Thoracic aorta (tissue), 2 donors: ENCODE results near the gene AGL. TPM values are rescaled to one million over a fixed set of nuclear protein-coding genes. Genes with fewer than 3 reads are reported as not detected.

ENCODE experiments used
- ATAC-seq: fragments of 150-250 bp; one replicate; pipeline ENCODE4 v1.8.0; 2017; ENCODE audit warnings: low read depth; ENCODE audit not compliant: insufficient number of reproducible peaks, low FRiP score
- DNase-seq: peaks from one replicate; pipeline ENCODE4 v3.0.0-alpha.2; 2020; ENCODE audit warnings: low spot score
- H3K27ac ChIP-seq, 2 donors: fragments of 200-600 bp; sonication (generic); 1 replicate in 1 of 2; 2 replicates in 1 of 2; pipeline ENCODE4 v1.5.1; 2016; ENCODE audit warnings: mild to moderate bottlenecking in 2 of 2, moderate library complexity in 2 of 2
- H3K27me3 ChIP-seq: fragments of 200-600 bp; sonication (generic); replicated peaks from 2 replicates; pipeline ENCODE4 v1.6.0; 2016; ENCODE audit warnings: mild to moderate bottlenecking; ENCODE audit not compliant: insufficient read depth
- H3K36me3 ChIP-seq: fragments of 200-600 bp; sonication (generic); one replicate; pipeline ENCODE4 v1.5.1; 2016
- H3K4me1 ChIP-seq, 2 donors: fragments of 200-600 bp; sonication (generic); 1 replicate in 1 of 2; 2 replicates in 1 of 2; pipeline versions ENCODE4 v1.5.1 to v1.6.0; 2016; ENCODE audit warnings: low read depth in 2 of 2, mild to moderate bottlenecking in 1 of 2; ENCODE audit not compliant: control insufficient read depth in 1 of 2
- H3K4me3 ChIP-seq: fragments of 200-600 bp; sonication (generic); 2 replicates; pipeline ENCODE4 v1.5.1; 2016; ENCODE audit warnings: mild to moderate bottlenecking
- H3K9me3 ChIP-seq: fragments of 200-600 bp; sonication (generic); 2 replicates; pipeline ENCODE4 v1.5.1; 2016
- total RNA-seq, 2 donors: library from RNA; depleted of rRNA; stranded (reverse); fragments of >200 nt; gene quantifications; one replicate each; pipeline versions ENCODE4 v1.1.0 to v1.2.3, GENCODE V29; 2016
- TF ChIP-seq, protein P1 (sequence below): fragments of 200-600 bp; sonication (generic); IDR thresholded peaks from one replicate; pipeline ENCODE4 v1.5.1; 2019; ENCODE audit warnings: antibody characterized with exemption

AGL gene
- total RNA-seq, 2 donors from 2014 or later = 21.3 to 36.2 TPM

DNA sequence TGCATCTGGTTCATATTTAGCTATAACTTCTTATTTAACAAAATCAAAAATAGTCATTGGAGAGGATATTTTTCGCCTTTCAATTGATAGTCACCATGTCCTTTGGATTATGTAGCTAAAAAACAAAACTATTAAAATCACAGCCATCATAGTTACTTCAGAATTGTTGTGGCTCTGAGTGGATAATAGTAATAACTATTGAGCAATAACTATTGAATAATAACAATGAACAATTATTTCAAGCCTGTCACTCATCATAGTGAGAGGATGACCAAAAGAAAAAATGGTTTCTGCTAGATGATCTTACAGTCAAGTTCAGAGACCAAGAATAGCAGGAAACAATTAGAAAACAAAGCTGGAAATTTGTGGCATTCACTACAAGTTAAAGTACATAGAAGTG, 38.4 kb upstream of the AGL start:
- H3K4me1 ChIP-seq = peaks cover 0 to 5% of the 10 kb centered on the region in 2 donors
- no peak overlapping the region for H3K27ac ChIP-seq
- no peak overlapping the region for H3K4me3 ChIP-seq
- no peaks in the 10 kb centered on the region for H3K36me3 ChIP-seq
- DNase-seq (no peak), ATAC-seq (no peak)
- no peaks in the 10 kb centered on the region for H3K9me3 ChIP-seq
- TF ChIP-seq, protein P1, sequence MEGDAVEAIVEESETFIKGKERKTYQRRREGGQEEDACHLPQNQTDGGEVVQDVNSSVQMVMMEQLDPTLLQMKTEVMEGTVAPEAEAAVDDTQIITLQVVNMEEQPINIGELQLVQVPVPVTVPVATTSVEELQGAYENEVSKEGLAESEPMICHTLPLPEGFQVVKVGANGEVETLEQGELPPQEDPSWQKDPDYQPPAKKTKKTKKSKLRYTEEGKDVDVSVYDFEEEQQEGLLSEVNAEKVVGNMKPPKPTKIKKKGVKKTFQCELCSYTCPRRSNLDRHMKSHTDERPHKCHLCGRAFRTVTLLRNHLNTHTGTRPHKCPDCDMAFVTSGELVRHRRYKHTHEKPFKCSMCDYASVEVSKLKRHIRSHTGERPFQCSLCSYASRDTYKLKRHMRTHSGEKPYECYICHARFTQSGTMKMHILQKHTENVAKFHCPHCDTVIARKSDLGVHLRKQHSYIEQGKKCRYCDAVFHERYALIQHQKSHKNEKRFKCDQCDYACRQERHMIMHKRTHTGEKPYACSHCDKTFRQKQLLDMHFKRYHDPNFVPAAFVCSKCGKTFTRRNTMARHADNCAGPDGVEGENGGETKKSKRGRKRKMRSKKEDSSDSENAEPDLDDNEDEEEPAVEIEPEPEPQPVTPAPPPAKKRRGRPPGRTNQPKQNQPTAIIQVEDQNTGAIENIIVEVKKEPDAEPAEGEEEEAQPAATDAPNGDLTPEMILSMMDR = no peak
- no peaks in the 10 kb centered on the region for H3K27me3 ChIP-seq

DNA sequence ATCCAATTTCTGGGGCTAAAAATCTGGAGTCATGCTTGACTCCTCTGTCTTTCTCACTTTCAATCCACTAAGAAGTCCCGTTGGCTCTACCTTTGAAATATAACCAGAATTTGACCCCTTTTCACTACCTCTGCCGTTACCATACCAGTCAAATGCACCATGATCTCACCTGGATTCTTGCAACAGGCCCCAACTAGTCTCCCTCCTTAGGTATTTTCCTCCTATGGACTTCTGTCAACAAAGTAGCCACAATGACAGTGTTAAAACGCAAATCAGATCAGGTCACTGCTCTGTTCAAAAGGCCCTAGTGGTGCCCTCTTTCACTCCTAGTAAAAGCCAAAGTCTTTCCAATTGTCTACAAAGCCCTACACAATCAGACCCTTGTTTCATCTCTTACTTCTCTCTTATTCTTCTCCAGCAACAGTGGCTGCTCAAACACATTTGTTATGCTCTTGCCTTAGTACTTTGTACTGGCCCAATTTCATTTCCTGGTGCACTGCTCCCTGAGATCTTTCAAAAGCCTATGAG, 35.7 kb upstream of the AGL start:
- ATAC-seq (no peak), DNase-seq (no peak)
- no peaks in the 10 kb centered on the region for H3K4me1 ChIP-seq
- no peak overlapping the region for H3K4me3 ChIP-seq
- no peaks in the 10 kb centered on the region for H3K27me3 ChIP-seq
- no peaks in the 10 kb centered on the region for H3K9me3 ChIP-seq
- no peak overlapping the region for H3K27ac ChIP-seq
- TF ChIP-seq, protein P1 = no peak
- H3K36me3 ChIP-seq = no peaks in the 10 kb centered on the region

DNA sequence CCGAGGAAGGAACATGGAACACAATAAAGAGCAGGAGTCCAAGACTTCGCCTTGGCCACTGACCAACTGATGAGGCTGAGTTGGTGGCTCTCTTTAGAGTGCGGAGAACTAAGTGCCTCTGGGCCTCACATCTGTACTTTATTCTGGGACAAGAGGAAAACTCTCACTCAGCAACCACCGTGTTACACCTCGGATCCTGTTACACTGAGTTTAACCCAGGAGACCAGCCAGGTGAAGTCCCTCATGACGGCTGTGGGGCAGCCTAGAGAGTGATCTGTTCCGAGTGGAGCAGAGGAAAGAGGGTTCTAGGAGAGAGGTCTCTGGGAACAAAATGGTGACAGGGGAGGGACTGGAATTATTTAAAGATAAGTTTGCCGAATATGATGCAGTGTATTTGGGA, 33.5 kb upstream of the AGL start:
- no peaks in the 10 kb centered on the region for H3K27me3 ChIP-seq
- H3K4me3 ChIP-seq = no peak overlapping the region
- H3K36me3 ChIP-seq = no peaks in the 10 kb centered on the region
- no peaks in the 10 kb centered on the region for H3K4me1 ChIP-seq
- TF ChIP-seq, protein P1 = no peak
- no peak for DNase-seq
- H3K27ac ChIP-seq = no peak overlapping the region
- ATAC-seq = no peak
- H3K9me3 ChIP-seq = no peaks in the 10 kb centered on the region

DNA sequence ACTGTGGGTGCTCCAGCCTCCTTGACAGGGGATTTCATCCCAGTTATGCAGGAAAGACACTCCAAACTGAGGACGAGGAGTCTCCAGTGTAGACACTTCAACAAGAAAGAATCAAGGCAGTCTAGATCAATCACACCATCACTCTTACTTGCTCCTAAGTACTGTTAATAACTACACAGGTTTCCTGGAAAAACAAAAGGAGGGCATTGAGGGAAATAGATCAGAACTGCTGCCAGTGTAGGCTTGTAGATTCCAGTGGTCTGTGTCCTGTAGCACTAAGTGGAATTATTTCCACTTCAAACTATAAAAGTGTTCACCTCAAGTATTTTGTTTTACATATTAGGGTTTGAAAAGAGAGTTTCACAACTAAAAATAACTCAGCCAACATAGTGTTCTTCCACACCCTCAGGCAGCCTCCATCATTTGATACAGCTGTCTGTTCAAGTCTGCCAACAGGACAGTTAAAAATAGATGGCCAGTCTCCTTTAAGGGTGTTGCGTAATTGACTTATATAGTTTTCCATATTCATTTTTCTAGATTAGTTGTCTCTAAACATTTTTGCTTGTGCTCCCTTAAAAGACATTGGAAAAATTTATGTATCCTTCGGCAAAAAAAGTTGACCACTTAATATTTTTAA, 32.0 kb upstream of the AGL start:
- no peak overlapping the region for H3K27ac ChIP-seq
- H3K27me3 ChIP-seq = no peaks in the 10 kb centered on the region
- no peaks in the 10 kb centered on the region for H3K9me3 ChIP-seq
- H3K4me3 ChIP-seq = no peak overlapping the region
- no peaks in the 10 kb centered on the region for H3K36me3 ChIP-seq
- TF ChIP-seq, protein P1 = no peak
- no peak for ATAC-seq
- no peak for DNase-seq
- no peaks in the 10 kb centered on the region for H3K4me1 ChIP-seq

DNA sequence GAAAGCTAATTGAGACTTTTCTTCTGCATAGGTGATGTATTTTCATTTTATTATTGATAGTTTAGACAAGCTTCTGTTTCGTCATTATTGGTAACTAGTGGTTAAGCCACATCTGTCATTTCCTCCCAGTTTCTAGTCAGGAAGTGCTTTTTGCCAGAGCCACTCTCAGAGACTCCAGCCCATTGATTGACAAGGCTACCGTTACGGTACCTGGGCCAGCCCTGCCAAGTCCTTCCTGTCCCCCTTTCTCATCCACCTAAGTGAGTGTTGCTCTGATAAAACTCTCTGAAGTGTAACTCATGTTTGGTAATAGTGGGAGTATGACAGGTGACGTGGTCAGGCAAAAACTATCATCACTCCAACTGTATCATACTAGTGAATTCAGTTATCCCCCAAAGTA, 29.6 kb upstream of the AGL start:
- Histone ChIP-seq H3K27ac (no peak overlapping the region), H3K4me3 (no peak overlapping the region), H3K4me1 (no peaks in the 10 kb centered on the region), H3K36me3 (no peaks in the 10 kb centered on the region), H3K9me3 (no peaks in the 10 kb centered on the region), H3K27me3 (no peaks in the 10 kb centered on the region)
- DNase-seq (no peak), ATAC-seq (no peak)
- TF ChIP-seq, protein P1 = no peak
